H9 (cell line): ENCODE results near the gene TMEM82. TPM values are rescaled to one million over a fixed set of nuclear protein-coding genes. Genes with fewer than 3 reads are reported as not detected.

Experiments
- DNase-seq: peaks from one replicate; pipeline ENCODE4 v3.0.0-alpha.2; 2017
- H2AFZ ChIP-seq: one replicate; pipeline ENCODE4 v1.6.1; 2013; ENCODE audit warnings: mild to moderate bottlenecking, low read length, control low read depth, moderate library complexity
- H2AK5ac ChIP-seq: 2 replicates; pipeline ENCODE4 v1.6.1; 2013; ENCODE audit warnings: low read length, control low read depth, mixed read lengths; ENCODE audit not compliant: insufficient read length
- H2BK120ac ChIP-seq: one replicate; pipeline ENCODE4 v1.6.1; 2013; ENCODE audit warnings: low read depth, mild to moderate bottlenecking, low read length, control low read depth, inconsistent platforms; ENCODE audit not compliant: poor library complexity, severe bottlenecking
- H2BK12ac ChIP-seq: 2 replicates; pipeline ENCODE4 v1.6.1; 2013; ENCODE audit warnings: low read length, control low read depth, mixed read lengths, low read depth; ENCODE audit not compliant: insufficient read length
- H2BK15ac ChIP-seq: 2 replicates; pipeline ENCODE4 v1.6.1; 2013; ENCODE audit warnings: low read depth, low read length, control low read depth
- H2BK20ac ChIP-seq: one replicate; pipeline ENCODE4 v1.6.1; 2013; ENCODE audit warnings: low read depth, mild to moderate bottlenecking, low read length, control low read depth, inconsistent platforms; ENCODE audit not compliant: poor library complexity, severe bottlenecking
- H2BK5ac ChIP-seq: 2 replicates; pipeline ENCODE4 v1.6.1; 2013; ENCODE audit warnings: low read length, control low read depth, mixed read lengths; ENCODE audit not compliant: insufficient read length
- H3K14ac ChIP-seq: 2 replicates; pipeline ENCODE4 v1.6.1; 2013; ENCODE audit warnings: low read length, control low read depth; ENCODE audit not compliant: insufficient read depth
- H3K18ac ChIP-seq: 2 replicates; pipeline ENCODE4 v1.6.1; 2013; ENCODE audit warnings: low read depth, mild to moderate bottlenecking, mixed read lengths, low read length, control low read depth; ENCODE audit not compliant: insufficient read length
- H3K23ac ChIP-seq: 2 replicates; pipeline ENCODE4 v1.6.1; 2013; ENCODE audit warnings: low read length, control low read depth, mixed read lengths, low read depth; ENCODE audit not compliant: insufficient read length
- H3K23me2 ChIP-seq: 2 replicates; pipeline ENCODE4 v1.6.1; 2013; ENCODE audit warnings: low read depth, mild to moderate bottlenecking, mixed read lengths, low read length, control low read depth; ENCODE audit not compliant: insufficient read length, poor library complexity, severe bottlenecking
- H3K27ac ChIP-seq: 2 replicates; pipeline ENCODE4 v1.5.1; 2013; ENCODE audit warnings: low read length, control low read depth, mixed read lengths, low read depth; ENCODE audit not compliant: insufficient read length
- H3K27me3 ChIP-seq: 2 replicates; pipeline ENCODE4 v1.6.1; 2013; ENCODE audit warnings: low read length, control low read depth, inconsistent platforms; ENCODE audit not compliant: insufficient read depth
- H3K4ac ChIP-seq: 2 replicates; pipeline ENCODE4 v1.6.1; 2013; ENCODE audit warnings: low read depth, mild to moderate bottlenecking, control low read depth, inconsistent platforms, low read length, moderate library complexity
- H3K4me1 ChIP-seq: 2 replicates; pipeline ENCODE4 v1.6.1; 2013; ENCODE audit warnings: low read length, control low read depth, inconsistent platforms; ENCODE audit not compliant: insufficient read depth
- H3K4me2 ChIP-seq: 2 replicates; pipeline ENCODE4 v1.6.1; 2013; ENCODE audit warnings: low read length, control low read depth, mixed read lengths; ENCODE audit not compliant: insufficient read length, insufficient read depth
- H3K56ac ChIP-seq: 2 replicates; pipeline ENCODE4 v1.6.1; 2013; ENCODE audit warnings: low read depth, mild to moderate bottlenecking, mixed read lengths, low read length, control low read depth; ENCODE audit not compliant: insufficient read length
- H3K79me1 ChIP-seq: 2 replicates; pipeline ENCODE4 v1.6.1; 2013; ENCODE audit warnings: low read depth, mild to moderate bottlenecking, moderate library complexity, low read length, control low read depth, inconsistent platforms; ENCODE audit not compliant: insufficient read depth, poor library complexity, severe bottlenecking
- H3K79me2 ChIP-seq: 2 replicates; pipeline ENCODE4 v1.6.1; 2013; ENCODE audit warnings: low read length, control low read depth, inconsistent platforms; ENCODE audit not compliant: insufficient read depth
- H3K9ac ChIP-seq: 2 replicates; pipeline ENCODE4 v1.6.1; 2013; ENCODE audit warnings: low read length, control low read depth, mixed read lengths; ENCODE audit not compliant: insufficient read length; ENCODE audit errors: extremely low read depth
- H3K9me3 ChIP-seq: one replicate; pipeline ENCODE4 v1.6.1; 2013; ENCODE audit warnings: low read depth, low read length, inconsistent platforms; ENCODE audit not compliant: control insufficient read depth
- H3T11ph ChIP-seq: one replicate; pipeline ENCODE4 v1.6.1; 2013; ENCODE audit warnings: mild to moderate bottlenecking, low read length, control low read depth, inconsistent platforms
- H4K20me1 ChIP-seq: one replicate; pipeline ENCODE4 v1.6.1; 2013; ENCODE audit not compliant: control insufficient read depth, insufficient read length, insufficient read depth
- H4K5ac ChIP-seq: 2 replicates; pipeline ENCODE4 v1.6.1; 2013; ENCODE audit warnings: low read depth, mild to moderate bottlenecking, mixed read lengths, low read length, control low read depth; ENCODE audit not compliant: insufficient read length
- H4K8ac ChIP-seq: replicated peaks from 2 replicates; pipeline ENCODE4 v1.6.1; 2013; ENCODE audit warnings: low read length, control low read depth, mixed read lengths, low read depth; ENCODE audit not compliant: insufficient read length
- H4K91ac ChIP-seq: 2 replicates; pipeline ENCODE4 v1.6.1; 2013; ENCODE audit warnings: low read depth, mild to moderate bottlenecking, moderate library complexity, mixed read lengths, low read length, control low read depth; ENCODE audit not compliant: insufficient read length
- H3K27ac Mint-ChIP-seq, 3 experiments: 2 replicates in 2 of 3; 3 replicates in 1 of 3; pipeline ENCODE4 v1.8.0; 2020 to 2021; ENCODE audit warnings: mixed read lengths in 3 of 3, mild to moderate bottlenecking in 1 of 3, moderate library complexity in 1 of 3
- H3K27me3 Mint-ChIP-seq: 2 replicates; pipeline ENCODE4 v1.8.0; 2021; ENCODE audit warnings: low read depth, mild to moderate bottlenecking, moderate library complexity, mixed read lengths
- H3K36me3 Mint-ChIP-seq, 3 experiments: 2 replicates in 2 of 3; 3 replicates in 1 of 3; pipeline ENCODE4 v1.8.0; 2020 to 2021; ENCODE audit warnings: low read depth in 3 of 3, mixed read lengths in 3 of 3; ENCODE audit not compliant: insufficient read depth in 1 of 3
- H3K4me1 Mint-ChIP-seq, 2 experiments: 2 replicates each; pipeline ENCODE4 v1.8.0; 2020; ENCODE audit warnings: mixed read lengths in 2 of 2
- H3K4me3 Mint-ChIP-seq, 2 experiments: 2 replicates in 1 of 2; 3 replicates in 1 of 2; pipeline ENCODE4 v1.8.0; 2020 to 2021; ENCODE audit warnings: mild to moderate bottlenecking in 2 of 2, mixed read lengths in 2 of 2, moderate library complexity in 1 of 2
- H3K9me3 Mint-ChIP-seq, 2 experiments: 2 replicates in 1 of 2; 3 replicates in 1 of 2; pipeline ENCODE4 v1.8.0; 2020; ENCODE audit warnings: mild to moderate bottlenecking in 2 of 2, mixed read lengths in 2 of 2, moderate library complexity in 1 of 2
- CTCF ChIP-seq: fragments of 200-600 bp; sonication (generic); conservative IDR thresholded peaks from 3 replicates; pipeline ENCODE4 v1.8.0; 2021; ENCODE audit warnings: antibody characterized with exemption, mild to moderate bottlenecking
- WGBS: extraction: QIAGEN DNeasy Blood & Tissue Kit; methylation state at CpG from one replicate; pipeline ENCODE4 v1.1.7; 2013; ENCODE audit warnings: missing lambda C conversion rate, low lambda C conversion rate, mixed read lengths; ENCODE audit not compliant: insufficient read length; ENCODE audit errors: extremely low coverage; 5-methylcytosine and 5-hydroxymethylcytosine counted together
- total RNA-seq: library from RNA; stranded (reverse); gene quantifications from 2 replicates; pipeline ENCODE4 v1.2.1, GENCODE V29; 2021

TMEM82 gene
- total RNA-seq, 1 experiment from 2014 or later = 1.4 TPM

- Mint-ChIP-seq H3K27me3 (peaks cover 2% of the 10 kb centered on the region), H3K36me3 (0 out of 7 replicates have a peak, but pooled peaks cover 0 to under 1% (median 0%) of the 10 kb centered on the region in 3 experiments), H3K27ac (no peak overlapping the region), H3K4me3 (no peak overlapping the region; a peak in 1 of 5 replicates), H3K4me1 (peaks cover 15 to 29% of the 10 kb centered on the region in 2 experiments), H3K9me3 (no peaks in the 10 kb centered on the region)
- H4K5ac ChIP-seq = no peak overlapping the region
- no peak overlapping the region for H2AFZ ChIP-seq
- no peak overlapping the region for H3K14ac ChIP-seq
- H3K27ac ChIP-seq = no peak overlapping the region
- H3K9ac ChIP-seq = no peak overlapping the region
- H3K18ac ChIP-seq = no peak overlapping the region
- no peak overlapping the region for H3K4ac ChIP-seq
- no peak overlapping the region for H2BK12ac ChIP-seq
- H2BK120ac ChIP-seq = no peak overlapping the region
- H4K20me1 ChIP-seq = no peaks in the 10 kb centered on the region
- no peak overlapping the region for H2AK5ac ChIP-seq
- H3T11ph ChIP-seq = no peak overlapping the region
- H3K23me2 ChIP-seq = no peaks in the 10 kb centered on the region
- H3K9me3 ChIP-seq = no peaks in the 10 kb centered on the region
- H4K8ac ChIP-seq = no peak overlapping the region
- H4K91ac ChIP-seq = no peak overlapping the region
- no peaks in the 10 kb centered on the region for H3K79me2 ChIP-seq
- H3K23ac ChIP-seq = no peak overlapping the region
- H2BK15ac ChIP-seq = no peak overlapping the region
- H3K79me1 ChIP-seq = no peaks in the 10 kb centered on the region
- H2BK5ac ChIP-seq = no peak overlapping the region
- no peaks in the 10 kb centered on the region for H3K4me1 ChIP-seq
- DNase-seq = no peak
- no peaks in the 10 kb centered on the region for H3K27me3 ChIP-seq
- TF ChIP-seq CTCF = no peak
- no peak overlapping the region for H3K4me2 ChIP-seq
- no CpG with 5 or more reads among the region's 16 CpGs for whole genome bisulfite sequencing
- H2BK20ac ChIP-seq = no peak overlapping the region
- H3K56ac ChIP-seq = no peak overlapping the region
Observed at GRCh38 chr1:15739259-15739658, 3.0 kb upstream of the TMEM82 start.
